Measurements from ENCODE around the gene XIRP1. TPM values are rescaled to one million over a fixed set of nuclear protein-coding genes. Genes with fewer than 3 reads are reported as not detected.

XIRP1 gene
- polyA plus RNA-seq, 5 donors = 0.08 to 6.5 (median 0.09) TPM

DNA sequence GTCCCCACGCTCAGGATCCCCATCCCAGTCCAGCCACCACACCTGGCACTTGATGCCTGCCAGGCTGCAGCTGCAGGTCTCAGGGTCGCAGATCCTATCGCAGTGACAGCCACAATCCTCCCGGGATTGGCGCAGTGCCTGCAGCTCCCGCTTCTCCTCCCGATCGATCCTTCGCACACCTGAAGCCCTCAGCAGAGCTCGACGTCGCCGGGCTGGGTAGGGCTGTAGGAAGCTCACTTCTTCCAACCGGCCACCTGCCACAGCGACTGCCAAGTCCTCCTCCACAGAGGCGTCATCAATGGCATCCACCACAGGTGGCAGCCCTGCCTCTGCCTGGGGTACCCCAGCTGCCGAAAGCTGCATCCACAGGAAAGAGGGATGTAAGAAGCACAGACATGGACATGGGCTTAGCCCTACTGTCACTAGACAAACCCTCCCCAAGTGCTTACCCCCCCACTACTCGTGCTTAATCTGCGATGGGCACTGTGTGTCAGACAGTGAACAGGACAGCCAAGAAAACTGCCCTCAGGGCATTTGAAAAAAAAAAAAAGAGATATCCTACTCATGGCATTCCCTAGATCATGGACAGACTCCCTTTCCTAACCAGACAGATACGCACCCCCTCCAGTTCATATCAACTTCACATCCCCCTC is 48.2 kb downstream of the XIRP1 start:
- DNase-seq = no peak

DNA sequence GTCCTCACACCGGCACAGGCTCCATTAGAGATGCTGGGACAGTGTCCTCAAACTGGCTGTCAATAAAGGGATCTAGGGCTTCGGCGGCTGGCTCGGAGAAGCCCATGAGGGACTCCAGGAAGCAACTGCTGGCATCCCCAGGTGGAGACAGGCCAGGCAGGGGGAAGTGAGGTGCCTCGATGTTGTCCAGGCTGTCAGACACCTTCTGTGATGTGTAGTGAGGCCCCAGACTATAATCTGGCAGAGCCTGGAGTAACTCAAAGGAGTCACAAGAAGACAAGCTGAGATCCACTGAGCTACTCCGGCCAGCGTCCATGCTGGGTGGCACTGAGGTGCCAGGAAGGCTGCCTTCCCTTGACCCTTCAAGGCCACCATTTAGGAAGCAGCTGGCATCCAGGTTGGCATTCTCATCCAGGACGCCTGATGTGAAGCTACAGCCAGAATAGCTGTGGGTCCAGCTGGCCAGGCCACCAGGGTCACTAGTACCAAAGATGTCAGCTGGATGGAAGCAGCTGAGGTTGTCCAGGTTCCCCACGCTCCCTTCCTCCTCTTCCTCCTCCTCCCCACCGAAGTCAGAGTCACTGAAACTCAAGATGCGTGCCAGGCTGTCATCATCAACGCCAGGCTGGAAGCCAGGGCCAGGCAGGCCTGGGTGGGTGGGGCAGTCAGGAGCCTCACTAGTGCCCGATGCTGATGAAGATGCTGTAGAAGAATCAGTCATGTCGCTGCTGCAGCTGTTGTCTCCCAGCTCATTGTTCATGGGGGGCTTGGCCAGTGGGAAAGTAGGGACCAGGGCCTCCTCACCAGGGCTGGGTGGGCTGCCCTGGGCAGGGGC is 49.1 kb downstream of the XIRP1 start:
- no peak for DNase-seq

DNA sequence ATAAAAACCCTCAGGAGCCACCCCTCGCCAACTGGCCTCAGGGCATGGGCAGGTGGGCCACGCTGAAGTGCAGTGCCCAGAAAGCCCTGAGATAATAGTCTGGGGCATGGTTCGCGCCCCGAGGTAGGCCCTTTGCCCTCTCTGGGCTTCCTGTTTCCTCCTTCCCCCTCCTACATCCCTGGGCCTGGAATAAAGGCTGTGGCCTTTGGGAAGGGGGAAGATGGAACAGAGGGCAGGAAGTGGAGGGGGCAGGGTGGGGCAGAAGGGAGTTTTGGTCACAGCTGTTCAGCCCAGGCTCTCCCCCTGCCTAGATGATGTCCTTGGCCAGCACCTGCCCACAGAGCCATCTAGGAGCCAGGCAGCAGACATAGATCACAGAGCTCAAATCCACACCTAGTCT is 50.3 kb downstream of the XIRP1 start:
- no peak for DNase-seq

DNA sequence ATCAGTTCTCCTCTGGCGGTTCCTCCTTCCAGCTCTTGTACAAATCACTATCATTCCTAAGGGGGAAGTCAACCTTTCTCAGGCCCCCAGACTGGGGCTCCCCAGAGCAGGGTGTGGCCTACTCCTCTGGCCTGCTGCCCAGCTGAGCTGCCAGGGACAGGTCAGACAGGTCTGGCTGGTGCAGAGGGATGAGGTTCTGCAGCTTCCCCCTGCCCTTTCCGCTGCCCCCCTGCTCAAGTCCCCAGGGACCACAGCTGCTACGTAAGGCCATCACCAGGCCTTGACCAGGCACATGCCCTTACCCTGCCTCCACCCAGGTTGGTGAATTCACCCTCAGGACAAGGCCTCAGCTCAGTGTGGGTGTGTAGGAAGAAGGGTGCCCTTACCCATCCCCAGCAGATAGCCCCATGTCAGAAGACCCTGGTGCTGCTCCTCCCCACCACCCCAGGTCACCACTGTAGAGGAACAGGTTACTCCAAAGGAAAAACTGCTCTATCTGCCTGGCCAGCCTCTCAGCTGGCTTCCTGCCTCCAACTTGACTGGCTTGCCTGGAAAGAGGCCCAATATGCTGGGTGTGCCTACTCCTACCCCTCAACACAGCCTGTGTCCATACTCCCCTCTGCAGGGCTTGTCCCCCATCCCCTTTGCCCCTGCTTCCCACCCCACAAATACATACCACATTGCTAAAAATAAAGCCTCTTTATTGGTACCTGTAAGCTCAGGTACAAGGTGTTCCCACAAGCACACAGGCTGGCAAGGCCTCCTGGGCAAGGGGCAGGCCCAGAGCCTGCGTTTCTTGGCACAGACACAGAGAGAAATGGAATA is 51.0 kb downstream of the XIRP1 start:
- no peak for DNase-seq

DNA sequence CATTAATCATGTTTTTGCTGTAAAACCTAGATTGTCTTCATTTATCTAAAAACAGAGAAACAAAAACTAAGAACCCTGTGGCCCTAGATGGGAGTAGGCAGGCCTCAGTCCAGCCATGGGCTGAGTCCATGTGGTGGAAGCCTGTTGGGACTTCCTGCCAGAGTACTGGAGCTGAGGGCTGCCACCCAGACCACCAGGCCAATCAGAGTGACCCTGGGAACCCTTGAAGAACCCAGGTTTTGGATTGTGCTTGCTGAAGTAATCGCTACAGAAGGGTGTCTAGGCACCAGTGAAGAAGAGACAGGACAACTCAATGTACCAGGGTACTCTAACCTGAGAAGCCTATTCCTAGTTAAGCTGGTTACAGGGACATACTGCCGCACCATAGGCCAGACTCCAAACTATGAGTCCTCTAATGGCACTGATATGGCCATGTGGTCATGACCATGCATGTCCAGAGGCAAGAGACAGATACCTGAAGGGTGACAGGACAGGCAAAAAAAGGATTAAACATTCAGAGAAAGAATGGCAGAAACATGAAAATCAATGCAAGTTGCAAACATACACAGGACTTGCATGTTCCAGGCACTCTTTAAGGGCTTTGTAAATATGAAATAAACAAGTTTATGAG is 51.9 kb downstream of the XIRP1 start:
- DNase-seq = no peak

DNA sequence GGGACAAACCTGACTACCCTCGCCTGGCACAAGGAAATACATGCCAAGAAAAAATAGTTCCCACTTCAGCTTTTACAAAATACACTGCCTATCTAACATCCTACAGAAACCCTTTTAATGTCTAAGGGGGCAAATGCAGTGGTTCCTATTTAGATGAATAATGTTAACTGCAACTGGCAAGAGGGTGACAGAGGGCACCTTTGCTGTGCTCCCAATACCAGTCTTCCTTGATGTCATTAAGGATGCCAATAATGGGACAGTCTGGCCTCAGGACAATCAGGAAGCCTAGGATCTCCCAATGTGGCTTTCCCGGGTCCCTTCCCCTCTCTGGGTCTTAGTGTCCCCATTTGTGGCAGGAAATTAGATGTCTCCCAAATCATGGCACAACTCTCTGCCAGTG is 53.0 kb downstream of the XIRP1 start:
- DNase-seq = no peak

DNA sequence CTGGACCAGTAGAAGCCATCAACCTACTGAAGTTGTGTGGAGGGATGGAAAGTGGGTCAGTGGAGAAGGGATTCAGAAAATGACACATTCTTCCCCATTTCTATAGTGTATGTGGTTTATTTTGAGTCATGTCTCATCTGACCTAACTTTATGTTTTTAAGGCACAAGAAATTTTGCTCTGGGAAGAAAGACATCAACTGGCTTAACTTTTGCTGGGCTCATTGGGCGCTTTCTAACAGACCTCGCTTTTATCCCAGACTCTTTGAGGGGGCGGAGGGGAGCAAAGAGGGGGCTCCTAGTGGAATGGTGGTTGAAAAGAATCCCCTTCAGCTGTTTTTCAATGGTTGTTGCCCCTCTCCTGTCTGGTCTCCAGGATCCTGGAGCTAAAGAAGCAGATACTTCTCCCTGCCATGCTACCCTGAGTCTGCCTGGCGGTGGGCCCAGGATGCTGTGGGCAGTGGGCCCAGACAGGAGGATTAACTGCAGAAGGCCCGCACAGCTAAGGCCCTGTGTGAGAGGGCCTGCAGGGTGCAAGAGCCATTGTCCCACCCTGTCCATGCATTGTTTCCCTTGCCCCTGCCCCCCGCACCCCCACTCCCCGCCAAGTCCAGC is 53.5 kb downstream of the XIRP1 start:
- no peak for DNase-seq

DNA sequence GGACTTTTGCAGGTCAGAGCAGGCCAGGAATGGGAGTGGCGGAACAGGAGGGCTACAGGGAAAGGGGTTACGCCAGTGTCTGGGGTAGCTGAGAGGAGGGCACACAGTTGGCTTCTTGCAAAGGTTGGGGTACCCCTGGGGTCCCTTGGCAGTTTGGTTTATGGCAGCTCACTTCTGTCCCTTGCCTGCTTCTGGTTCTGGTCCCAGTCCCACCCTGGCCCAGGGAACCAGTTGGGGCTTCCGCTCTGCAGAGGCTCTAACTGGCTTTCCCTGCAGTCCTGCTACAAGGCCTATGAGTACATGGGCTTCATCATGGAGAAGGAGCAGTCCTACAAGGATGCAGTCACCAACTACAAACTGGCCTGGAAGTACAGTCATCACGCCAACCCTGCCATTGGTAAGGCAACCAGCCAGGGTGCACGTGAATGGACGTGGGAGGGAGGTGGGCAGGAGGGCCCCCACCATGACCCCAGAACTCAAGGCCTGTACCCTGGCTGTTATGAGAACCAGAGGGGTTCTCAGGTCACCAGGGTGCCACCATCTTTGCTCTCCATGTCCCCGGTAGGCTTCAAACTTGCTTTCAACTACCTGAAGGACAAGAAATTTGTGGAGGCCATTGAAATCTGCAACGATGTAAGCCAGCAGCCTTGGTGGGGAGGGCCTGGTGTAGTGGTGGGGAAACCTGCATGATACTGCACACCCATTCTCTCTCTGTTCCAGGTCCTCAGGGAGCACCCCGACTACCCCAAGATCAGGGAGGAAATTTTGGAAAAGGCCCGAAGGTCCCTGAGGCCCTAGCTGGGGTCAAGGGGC is 54.2 kb downstream of the XIRP1 start:
- no peak for DNase-seq

DNA sequence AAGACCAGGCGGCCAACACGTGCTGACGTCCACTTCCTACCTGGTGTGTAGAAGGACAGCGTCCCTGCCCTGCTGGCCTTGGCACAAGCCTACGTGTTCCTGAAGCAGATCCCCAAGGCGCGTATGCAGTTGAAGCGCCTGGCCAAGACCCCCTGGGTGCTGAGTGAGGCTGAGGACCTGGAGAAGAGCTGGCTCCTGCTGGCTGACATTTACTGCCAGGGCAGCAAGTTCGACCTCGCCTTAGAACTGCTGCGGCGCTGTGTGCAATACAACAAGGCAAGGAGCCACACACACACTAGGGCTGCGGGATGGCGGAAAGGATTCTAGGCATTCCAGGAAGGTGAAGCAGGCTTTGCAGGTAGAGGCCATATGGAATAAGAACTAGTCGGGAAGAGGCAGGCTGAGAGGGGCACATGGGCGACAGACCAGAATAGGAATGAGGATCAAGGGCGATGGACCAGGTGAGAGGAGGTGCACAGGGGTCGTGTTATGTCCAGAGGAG is 54.9 kb downstream of the XIRP1 start:
- DNase-seq = no peak

DNA sequence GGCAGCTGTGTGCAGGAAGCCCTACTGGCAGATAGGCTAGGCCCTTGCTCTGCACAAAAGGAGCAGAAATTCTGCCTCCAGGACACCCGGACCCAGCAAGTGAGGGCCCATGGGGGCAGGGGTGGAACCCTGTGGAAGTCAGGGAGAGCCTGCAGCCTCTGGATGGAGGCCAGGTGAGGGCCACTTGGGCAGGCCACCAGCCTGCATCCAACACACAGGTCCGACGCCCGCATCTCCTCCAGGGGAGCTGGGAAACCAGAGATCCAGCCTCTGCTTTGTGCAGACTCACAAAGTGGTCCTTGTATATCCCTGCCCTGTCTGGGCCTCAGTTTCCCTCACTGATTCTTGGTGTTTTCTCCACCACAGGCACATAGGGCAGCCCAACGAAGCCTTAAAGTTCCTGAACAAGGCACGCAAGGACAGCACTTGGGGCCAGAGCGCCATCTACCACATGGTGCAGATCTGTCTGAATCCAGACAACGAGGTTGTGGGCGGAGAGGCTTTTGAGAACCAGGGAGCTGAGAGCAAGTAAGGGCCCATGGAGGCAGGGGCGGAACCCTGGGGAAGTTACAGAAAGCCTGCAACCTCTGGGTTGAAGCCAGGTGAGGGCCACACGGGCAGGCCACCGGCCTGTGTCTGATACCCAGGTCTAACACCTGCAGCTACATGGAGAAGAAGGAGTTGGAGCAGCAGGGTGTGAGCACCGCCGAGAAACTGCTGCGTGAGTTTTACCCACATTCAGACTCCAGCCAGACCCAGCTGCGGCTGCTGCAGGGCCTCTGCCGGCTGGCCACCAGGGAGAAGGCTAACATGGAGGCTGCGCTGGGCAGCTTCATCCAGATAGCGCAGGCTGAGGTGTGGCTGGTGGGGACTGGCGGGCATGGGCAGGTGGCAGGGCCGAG is 55.6 kb downstream of the XIRP1 start:
- no peak for DNase-seq

DNA sequence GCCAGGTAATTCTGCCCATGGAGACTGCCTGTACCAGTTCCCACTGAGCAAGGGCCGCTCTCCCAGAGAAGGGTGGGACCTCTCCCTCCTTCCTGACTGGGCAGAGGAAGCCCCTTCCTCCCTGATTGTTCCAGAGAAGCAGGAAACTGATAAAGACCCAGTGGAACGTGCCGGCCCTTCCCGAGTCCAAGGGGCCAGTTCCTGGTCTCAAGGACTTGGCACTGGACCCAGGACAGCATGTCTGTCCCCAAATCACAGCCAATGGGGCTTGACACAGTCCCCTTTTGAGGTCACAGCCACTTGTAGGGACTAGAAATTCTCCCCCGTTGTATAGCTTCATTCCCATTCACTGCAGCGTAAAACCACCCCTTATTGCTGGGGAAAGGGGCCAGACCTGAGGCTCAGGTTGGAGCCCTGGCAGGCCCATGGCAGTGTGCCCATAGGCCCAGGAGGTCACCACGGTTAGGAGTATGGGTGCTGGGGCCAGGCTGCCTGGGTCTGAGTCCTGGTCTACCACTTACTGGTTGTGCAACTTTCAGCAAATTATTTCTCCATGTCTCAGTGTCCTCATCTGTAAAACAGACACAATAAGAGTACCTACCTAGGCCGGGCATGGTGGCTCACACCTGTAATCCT is 57.1 kb downstream of the XIRP1 start:
- no peak for DNase-seq

DNA sequence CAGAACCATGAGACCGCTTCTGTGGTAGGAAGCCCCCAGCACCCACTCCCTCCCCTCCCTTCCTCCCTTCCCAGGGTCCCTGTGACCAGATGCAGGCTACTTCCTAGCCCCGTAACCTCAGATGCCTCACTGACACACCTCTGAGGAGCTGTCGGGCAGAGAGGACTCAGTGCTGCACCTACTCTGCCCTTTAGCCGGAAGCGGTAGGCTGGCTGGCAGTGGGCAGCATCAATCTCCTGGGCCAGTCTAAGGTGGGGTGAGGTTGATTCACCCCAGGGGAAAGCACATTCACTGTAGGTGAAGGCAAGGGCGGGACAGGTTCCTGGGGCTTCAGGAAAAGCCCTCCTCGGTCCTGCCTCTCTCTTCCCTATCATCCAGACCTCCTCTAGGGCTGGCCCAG is 58.1 kb downstream of the XIRP1 start:
- no peak for DNase-seq

DNA sequence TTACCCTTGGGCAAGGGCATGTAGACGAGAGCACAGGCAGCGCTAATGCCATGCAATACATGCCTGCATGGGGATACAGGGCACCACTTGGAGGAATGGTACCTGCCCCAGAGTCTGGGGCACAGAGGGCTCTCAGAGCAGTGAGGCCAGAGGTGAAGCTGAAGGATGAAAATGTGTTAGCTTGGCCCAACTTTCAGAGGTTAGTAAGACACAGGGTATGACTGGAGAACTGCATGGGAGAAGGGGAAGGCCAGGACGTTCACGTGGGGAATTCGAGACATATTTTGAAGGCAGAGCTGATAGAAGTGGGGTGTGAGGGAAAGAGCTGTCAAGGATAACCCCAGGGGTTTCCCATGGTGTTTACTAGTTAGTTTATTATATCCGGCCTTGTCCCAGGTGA is 58.6 kb downstream of the XIRP1 start:
- no peak for DNase-seq

Other genes with a start within 250 kb of the XIRP1 start
- gene SCN11A, start 140.7 kb downstream of the XIRP1 start, polyA plus RNA-seq (ENCODE audit: insufficient read depth in 1 of 5, insufficient read length in 5 of 5, low replicate concordance in 1 of 5) = 1 to 10 TPM in 1 of 5 donors, under 1 TPM in 4; 0.67 to 1.1 (median 0.88) TPM
- gene WDR48, start 140.6 kb downstream of the XIRP1 start, polyA plus RNA-seq (ENCODE audit: insufficient read depth in 1 of 5, insufficient read length in 5 of 5, low replicate concordance in 1 of 5) = 10 to 100 TPM; 45.2 to 90.9 (median 84.8) TPM
- 10 to 100 TPM; 52.8 to 72.8 (median 71.8) TPM for gene GORASP1, start 85.0 kb downstream of the XIRP1 start, polyA plus RNA-seq (ENCODE audit: insufficient read depth in 1 of 5, insufficient read length in 5 of 5, low replicate concordance in 1 of 5)
- gene TTC21A, start 84.9 kb downstream of the XIRP1 start, polyA plus RNA-seq (ENCODE audit: insufficient read depth in 1 of 5, insufficient read length in 5 of 5, low replicate concordance in 1 of 5) = 10 to 100 TPM; 10.5 to 19.0 (median 15.6) TPM
- 10 to 100 TPM in 2 of 5 donors, 1 to 10 TPM in 3; 6.8 to 17.2 (median 9.9) TPM for gene CSRNP1, start 39.0 kb downstream of the XIRP1 start, polyA plus RNA-seq (ENCODE audit: insufficient read depth in 1 of 5, insufficient read length in 5 of 5, low replicate concordance in 1 of 5)
- 1 to 10 TPM; 2.1 to 5.4 (median 4.0) TPM for gene CX3CR1, start 87.4 kb upstream of the XIRP1 start, polyA plus RNA-seq (ENCODE audit: insufficient read depth in 1 of 5, insufficient read length in 5 of 5, low replicate concordance in 1 of 5)
- gene CCR8, start 137.1 kb upstream of the XIRP1 start, polyA plus RNA-seq (ENCODE audit: insufficient read depth in 1 of 5, insufficient read length in 5 of 5, low replicate concordance in 1 of 5) = not detected
- gene SLC25A38, start 190.8 kb upstream of the XIRP1 start, polyA plus RNA-seq (ENCODE audit: insufficient read depth in 1 of 5, insufficient read length in 5 of 5, low replicate concordance in 1 of 5) = 10 to 100 TPM; 35.7 to 44.0 (median 38.8) TPM
- 1,000 to 10,000 TPM; 1,704 to 2,078 (median 2,000) TPM for gene RPSA, start 214.1 kb upstream of the XIRP1 start, polyA plus RNA-seq (ENCODE audit: insufficient read depth in 1 of 5, insufficient read length in 5 of 5, low replicate concordance in 1 of 5)